OCI-LY7 (cell line): ENCODE measurements around the gene RAD23A.

Experiments used
- EZH2phosphoT487 ChIP-seq: fragments of 200-600 bp; sonication (generic); IDR thresholded peaks from 2 replicates; pipeline ENCODE4 v1.6.1; 2018; ENCODE audit warnings: low read depth, borderline replicate concordance, mild to moderate bottlenecking, mixed run types, antibody characterized with exemption, low read length, moderate library complexity, mixed read lengths
- TF ChIP-seq, protein P1 (sequence below): fragments of 200-600 bp; sonication (generic); conservative IDR thresholded peaks from 2 replicates; pipeline ENCODE4 v1.5.1; 2014; ENCODE audit warnings: mild to moderate bottlenecking, antibody characterized with exemption, low read length, moderate library complexity, mixed read lengths

- TF ChIP-seq, protein P1, sequence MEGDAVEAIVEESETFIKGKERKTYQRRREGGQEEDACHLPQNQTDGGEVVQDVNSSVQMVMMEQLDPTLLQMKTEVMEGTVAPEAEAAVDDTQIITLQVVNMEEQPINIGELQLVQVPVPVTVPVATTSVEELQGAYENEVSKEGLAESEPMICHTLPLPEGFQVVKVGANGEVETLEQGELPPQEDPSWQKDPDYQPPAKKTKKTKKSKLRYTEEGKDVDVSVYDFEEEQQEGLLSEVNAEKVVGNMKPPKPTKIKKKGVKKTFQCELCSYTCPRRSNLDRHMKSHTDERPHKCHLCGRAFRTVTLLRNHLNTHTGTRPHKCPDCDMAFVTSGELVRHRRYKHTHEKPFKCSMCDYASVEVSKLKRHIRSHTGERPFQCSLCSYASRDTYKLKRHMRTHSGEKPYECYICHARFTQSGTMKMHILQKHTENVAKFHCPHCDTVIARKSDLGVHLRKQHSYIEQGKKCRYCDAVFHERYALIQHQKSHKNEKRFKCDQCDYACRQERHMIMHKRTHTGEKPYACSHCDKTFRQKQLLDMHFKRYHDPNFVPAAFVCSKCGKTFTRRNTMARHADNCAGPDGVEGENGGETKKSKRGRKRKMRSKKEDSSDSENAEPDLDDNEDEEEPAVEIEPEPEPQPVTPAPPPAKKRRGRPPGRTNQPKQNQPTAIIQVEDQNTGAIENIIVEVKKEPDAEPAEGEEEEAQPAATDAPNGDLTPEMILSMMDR, result no peak
- no peak for TF ChIP-seq EZH2phosphoT487
Measured at GRCh38 chr19:12974301-12975220, 28.9 kb downstream of the RAD23A start.
